Pulmonary artery endothelial cell (primary cell): Measurements from ENCODE around the gene MAPK8IP2. TPM values are rescaled to one million over a fixed set of nuclear protein-coding genes. Genes with fewer than 3 reads are reported as not detected.
"Not testable (repeated sequence)": the region's sequence is repeated elsewhere in the genome, so short reads cannot be mapped to it uniquely, and the experiment has no call there.

Source experiments
- DNase-seq: peaks from one replicate; pipeline ENCODE4 v3.0.0-alpha.2; 2011; ENCODE audit warnings: low read depth, low spot score
- total RNA-seq: library from RNA; depleted of rRNA; stranded (reverse); fragments of >200 nt; gene quantifications from 2 replicates; pipeline ENCODE4 v1.2.3, GENCODE V29; 2014

MAPK8IP2 gene
- total RNA-seq, 1 donor from 2014 or later: 0.13 TPM

- DNase-seq: no peak
These were observed 12.1 kb downstream of the MAPK8IP2 start for GRCh38 chr22:50612528-50613221.

GRCh38 chr22:50613291-50613981, 12.8 kb downstream of the MAPK8IP2 start:
- no peak for DNase-seq

GRCh38 chr22:50614296-50614695, 13.7 kb downstream of the MAPK8IP2 start:
- not testable (repeated sequence) for DNase-seq

- peak; percentile 29 for DNase-seq
These were observed 20.2 kb downstream of the MAPK8IP2 start for GRCh38 chr22:50620593-50621355.

- no peak for DNase-seq
These were observed 20.8 kb downstream of the MAPK8IP2 start for GRCh38 chr22:50621356-50621880.

GRCh38 chr22:50621948-50622722, 21.5 kb downstream of the MAPK8IP2 start:
- no peak for DNase-seq

GRCh38 chr22:50622723-50623327, 22.2 kb downstream of the MAPK8IP2 start:
- DNase-seq: no peak

GRCh38 chr22:50624347-50625130, 23.9 kb downstream of the MAPK8IP2 start:
- DNase-seq: no peak

- no peak for DNase-seq
These were observed 24.6 kb downstream of the MAPK8IP2 start for GRCh38 chr22:50625131-50625567.

GRCh38 chr22:50625568-50626313, 25.1 kb downstream of the MAPK8IP2 start:
- no peak for DNase-seq

- no peak for DNase-seq
These were observed 25.8 kb downstream of the MAPK8IP2 start for GRCh38 chr22:50626314-50626849.

GRCh38 chr22:50626850-50627641, 26.5 kb downstream of the MAPK8IP2 start:
- DNase-seq: no peak

GRCh38 chr22:50627642-50628542, 27.3 kb downstream of the MAPK8IP2 start, which contains the start of gene ARSA:
ARSA (minus strand) TSS chr22:50628152; CDS start chr22:50627779, 373 bp downstream.
- DNase-seq: peak; percentile 48

GRCh38 chr22:50628543-50629134, 28.0 kb downstream of the MAPK8IP2 start:
- no peak for DNase-seq

GRCh38 chr22:50630376-50630775, 29.8 kb downstream of the MAPK8IP2 start:
- no peak for DNase-seq

- DNase-seq: no peak
These were observed 32.5 kb downstream of the MAPK8IP2 start for GRCh38 chr22:50633086-50633485.
